Left lung (tissue), 10 donors: Measurements from ENCODE around the gene LAMTOR5. TPM values are rescaled to one million over a fixed set of nuclear protein-coding genes. Genes with fewer than 3 reads are reported as not detected.

Source experiments
- ATAC-seq: fragments of 200-7000 bp; cut with Tn5 transposase; one replicate; pipeline ENCODE4 v1.9.1; 2020; ENCODE audit warnings: moderate library complexity
- DNase-seq, 4 donors: peaks; one replicate each; pipeline ENCODE4 v3.0.0-alpha.2; 2013 to 2020
- H3K27ac ChIP-seq, 2 donors: fragments of 200-600 bp; sonication (generic) in 1 of 2; one replicate each; pipeline versions ENCODE4 v1.5.0 to v1.8.0; 2020 to 2021
- H3K27me3 ChIP-seq, 2 donors: fragments of 200-600 bp; sonication (generic) in 1 of 2; one replicate each; pipeline versions ENCODE4 v1.5.0 to v1.8.0; 2020 to 2021
- H3K36me3 ChIP-seq, 2 donors: fragments of 200-600 bp; sonication (generic) in 1 of 2; one replicate each; pipeline versions ENCODE4 v1.5.0 to v1.8.0; 2020 to 2021
- H3K4me1 ChIP-seq, 2 donors: fragments of 200-600 bp; one replicate each; pipeline ENCODE4 v1.8.0; 2021
- H3K4me3 ChIP-seq, 2 donors: fragments of 200-600 bp; sonication (generic) in 1 of 2; one replicate each; pipeline versions ENCODE4 v1.5.0 to v1.8.0; 2020 to 2021; ENCODE audit warnings: mild to moderate bottlenecking in 1 of 2
- H3K9me3 ChIP-seq, 2 donors: fragments of 200-600 bp; sonication (generic) in 1 of 2; one replicate each; pipeline versions ENCODE4 v1.5.0 to v1.8.0; 2020 to 2021
- intact Hi-C, 2 donors: fragments of 100-400 bp; cut with DNase I; formaldehyde crosslinking; loops; one replicate each; pipeline versions ENCODE4 v1.11.2 to v1.14.2; 2022
- polyA plus RNA-seq, 6 donors: library from polyadenylated mRNA; unstranded; fragments of 120-200 nt; gene quantifications; one replicate each; pipeline ENCODE4 v1.2.1, GENCODE V29; 2013; ENCODE audit not compliant: insufficient read length in 6 of 6
- total RNA-seq, 2 donors: library from RNA; stranded (reverse); fragmentation: NEBNext Ultra II Directional; extraction: Animal tissue kit (Norgen Biotek cat#: 25700); gene quantifications; one replicate each; pipeline ENCODE4 v1.2.1, GENCODE V29; 2021
- TF ChIP-seq, protein P1 (sequence below), 2 donors: fragments of 200-600 bp; sonication (generic) in 1 of 2; IDR thresholded peaks; one replicate each; pipeline versions ENCODE4 v1.5.0 to v1.8.0; 2021; ENCODE audit warnings: antibody characterized with exemption in 2 of 2
- donor health status: DM: no; HTN: yes; CAD: no.
- donor health status: DM: no; HTN: no; CAD: no.

Gene LAMTOR5
- total and polyA plus RNA-seq, 8 donors = 112 to 145 (median 119) TPM

DNA sequence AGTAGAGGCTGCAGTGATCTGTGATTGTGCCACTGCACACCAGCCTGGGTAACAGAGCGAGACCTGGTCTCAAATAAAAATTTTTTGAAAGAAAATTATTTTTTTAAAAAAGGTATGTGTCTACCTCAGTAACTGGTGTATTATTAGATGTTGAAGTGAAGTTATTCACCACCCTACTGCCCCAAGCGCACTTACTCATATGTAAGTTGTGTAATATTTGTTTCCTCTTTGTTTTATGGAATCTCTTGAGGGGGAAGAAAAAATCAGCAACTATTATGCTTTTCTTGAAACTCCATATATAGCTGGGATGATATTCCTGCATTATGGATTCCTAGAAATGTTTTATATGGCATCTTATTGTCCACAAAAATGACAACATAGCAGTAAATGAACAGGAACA, 47.1 kb downstream of the LAMTOR5 start:
- H3K36me3 ChIP-seq = peaks cover 0 to 36% of the 10 kb centered on the region in 2 donors
- no peak for DNase-seq
- H3K4me3 ChIP-seq = no peak overlapping the region
- TF ChIP-seq, protein P1, sequence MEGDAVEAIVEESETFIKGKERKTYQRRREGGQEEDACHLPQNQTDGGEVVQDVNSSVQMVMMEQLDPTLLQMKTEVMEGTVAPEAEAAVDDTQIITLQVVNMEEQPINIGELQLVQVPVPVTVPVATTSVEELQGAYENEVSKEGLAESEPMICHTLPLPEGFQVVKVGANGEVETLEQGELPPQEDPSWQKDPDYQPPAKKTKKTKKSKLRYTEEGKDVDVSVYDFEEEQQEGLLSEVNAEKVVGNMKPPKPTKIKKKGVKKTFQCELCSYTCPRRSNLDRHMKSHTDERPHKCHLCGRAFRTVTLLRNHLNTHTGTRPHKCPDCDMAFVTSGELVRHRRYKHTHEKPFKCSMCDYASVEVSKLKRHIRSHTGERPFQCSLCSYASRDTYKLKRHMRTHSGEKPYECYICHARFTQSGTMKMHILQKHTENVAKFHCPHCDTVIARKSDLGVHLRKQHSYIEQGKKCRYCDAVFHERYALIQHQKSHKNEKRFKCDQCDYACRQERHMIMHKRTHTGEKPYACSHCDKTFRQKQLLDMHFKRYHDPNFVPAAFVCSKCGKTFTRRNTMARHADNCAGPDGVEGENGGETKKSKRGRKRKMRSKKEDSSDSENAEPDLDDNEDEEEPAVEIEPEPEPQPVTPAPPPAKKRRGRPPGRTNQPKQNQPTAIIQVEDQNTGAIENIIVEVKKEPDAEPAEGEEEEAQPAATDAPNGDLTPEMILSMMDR (IDR thresholded peaks at IDR 0.05) = no peak
- peaks cover 0 to 9% of the 10 kb centered on the region in 2 donors for H3K4me1 ChIP-seq
- intact Hi-C loops = no loop called here
- no peak for ATAC-seq
- no peak overlapping the region for H3K27ac ChIP-seq
- no peaks in the 10 kb centered on the region for H3K9me3 ChIP-seq
- H3K27me3 ChIP-seq = no peaks in the 10 kb centered on the region

DNA sequence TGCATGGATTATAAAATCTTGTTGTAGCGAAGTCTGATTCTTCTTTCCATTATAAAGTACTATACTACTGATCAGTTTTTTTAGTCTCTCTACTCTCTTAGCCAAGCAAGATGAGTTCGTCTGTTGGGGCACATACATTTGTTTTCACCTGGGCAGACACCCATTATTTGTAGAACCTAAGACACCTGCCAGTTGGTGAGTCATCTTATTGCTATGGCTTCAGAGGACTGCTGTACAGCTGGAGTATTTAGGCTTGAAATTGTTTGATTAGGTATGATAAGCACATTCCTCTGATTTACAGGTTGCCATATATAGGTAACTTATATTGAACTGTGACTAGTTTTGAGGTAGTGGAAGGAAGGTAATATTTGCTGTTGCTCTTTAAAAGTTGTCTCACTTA, 51.1 kb downstream of the LAMTOR5 start:
- no peak overlapping the region for H3K4me3 ChIP-seq
- no peak overlapping the region for H3K27ac ChIP-seq
- peak; percentile 90 for ATAC-seq

DNA sequence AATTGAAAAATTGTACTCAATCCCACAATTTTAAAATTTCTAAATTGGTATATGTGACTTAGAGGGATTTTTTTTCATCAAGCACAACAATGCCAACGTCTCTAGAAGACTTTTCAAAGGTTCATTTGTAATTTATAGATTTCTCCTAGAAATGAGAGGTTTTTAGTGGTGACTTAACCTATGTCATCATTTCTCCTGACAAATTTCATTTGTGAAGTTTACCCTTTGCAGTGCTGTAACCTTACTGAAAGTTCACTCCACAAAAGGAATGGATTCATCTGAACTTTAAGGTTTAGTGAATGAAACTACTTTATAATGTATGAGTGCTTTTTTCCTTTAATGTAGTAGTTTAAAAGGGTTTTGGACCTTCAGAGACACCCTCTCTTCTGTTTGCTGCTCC, 52.2 kb downstream of the LAMTOR5 start:
- peaks cover 0 to 20% of the 10 kb centered on the region in 2 donors for H3K4me1 ChIP-seq
- no peaks in the 10 kb centered on the region for H3K9me3 ChIP-seq
- no peak overlapping the region for H3K27ac ChIP-seq
- H3K4me3 ChIP-seq = no peak overlapping the region
- H3K36me3 ChIP-seq = peaks cover 0 to 26% of the 10 kb centered on the region in 2 donors
- no peaks in the 10 kb centered on the region for H3K27me3 ChIP-seq
- ATAC-seq (no peak), DNase-seq (no peak)
- TF ChIP-seq, protein P1 (IDR thresholded peaks at IDR 0.05) = no peak
- intact Hi-C loops = no loop called here

More for the DNA sequence above, 51.1 kb downstream of the LAMTOR5 start:
- TF ChIP-seq, protein P1 (IDR thresholded peaks at IDR 0.05) = no peak
- DNase-seq = no peak
- H3K4me1 ChIP-seq = peaks cover 0 to 13% of the 10 kb centered on the region in 2 donors
- no peaks in the 10 kb centered on the region for H3K9me3 ChIP-seq
- intact Hi-C loops = no loop called here
- H3K27me3 ChIP-seq = no peaks in the 10 kb centered on the region
- peaks cover 0 to 26% of the 10 kb centered on the region in 2 donors for H3K36me3 ChIP-seq

Other genes with a start within 250 kb of the LAMTOR5 start
- gene KCNC4, start 197.4 kb downstream of the LAMTOR5 start, total RNA-seq = 1 to 10 TPM; 7.7 to 9.4 TPM
- 10 to 100 TPM in 4 of 6 donors, 1 to 10 TPM in 2; 8.5 to 16.3 (median 11.3) TPM for gene KCNC4, start 197.4 kb downstream of the LAMTOR5 start, polyA plus RNA-seq
- gene RBM15, start 68.3 kb downstream of the LAMTOR5 start, total RNA-seq = 10 to 100 TPM; 20.6 to 24.3 TPM
- 10 to 100 TPM; 10.9 to 13.5 (median 12.7) TPM for gene RBM15, start 68.3 kb downstream of the LAMTOR5 start, polyA plus RNA-seq
- gene SLC16A4, start 16.7 kb downstream of the LAMTOR5 start, total RNA-seq = 10 to 100 TPM; 12.0 to 40.5 TPM
- 1 to 10 TPM; 6.1 to 8.2 (median 7.5) TPM for gene SLC16A4, start 16.7 kb downstream of the LAMTOR5 start, polyA plus RNA-seq
- gene PROK1, start 43.5 kb upstream of the LAMTOR5 start, total RNA-seq = not detected
- under 1 TPM in 2 of 6 donors, not detected in 4; 0.10 to 0.13 TPM for gene PROK1, start 43.5 kb upstream of the LAMTOR5 start, polyA plus RNA-seq
- gene KCNA10, start 111.5 kb upstream of the LAMTOR5 start, total RNA-seq = not detected
- gene KCNA10, start 111.5 kb upstream of the LAMTOR5 start, polyA plus RNA-seq = not detected
- under 1 TPM; 0.42 to 0.50 TPM for gene KCNA2, start 198.7 kb upstream of the LAMTOR5 start, total RNA-seq
- 1 to 10 TPM in 1 of 6 donors, under 1 TPM in 5; 0.46 to 1.1 (median 0.87) TPM for gene KCNA2, start 198.7 kb upstream of the LAMTOR5 start, polyA plus RNA-seq